ENCODE results near the gene TUT7.

DNA sequence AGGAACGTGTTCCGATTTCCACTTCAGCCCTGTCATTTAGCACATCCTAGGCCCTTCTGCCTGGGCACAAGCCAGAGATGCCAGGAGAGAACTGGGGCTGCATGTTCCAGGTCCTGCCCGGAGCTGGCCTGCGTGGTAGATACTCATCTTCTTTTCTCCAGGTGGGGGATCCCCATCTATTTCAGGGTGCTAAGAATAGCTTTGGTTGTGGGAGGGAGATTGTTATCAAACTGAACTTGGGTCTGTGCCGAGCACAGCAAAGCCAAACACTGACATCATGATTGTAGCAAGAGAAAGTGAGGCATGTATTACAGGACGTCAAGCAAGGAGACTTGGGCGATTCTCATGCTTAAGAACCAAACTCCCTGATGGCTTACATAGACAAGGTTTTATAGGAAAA lies 113.0 kb downstream of the TUT7 start:
- TF ChIP-seq POLR2A (IDR thresholded peaks at IDR 0.05) (no peak), POLR2AphosphoS5 (IDR thresholded peaks at IDR 0.05) (no peak), EP300 (IDR thresholded peaks at IDR 0.05) (no peak)
- TF ChIP-seq, protein P1, sequence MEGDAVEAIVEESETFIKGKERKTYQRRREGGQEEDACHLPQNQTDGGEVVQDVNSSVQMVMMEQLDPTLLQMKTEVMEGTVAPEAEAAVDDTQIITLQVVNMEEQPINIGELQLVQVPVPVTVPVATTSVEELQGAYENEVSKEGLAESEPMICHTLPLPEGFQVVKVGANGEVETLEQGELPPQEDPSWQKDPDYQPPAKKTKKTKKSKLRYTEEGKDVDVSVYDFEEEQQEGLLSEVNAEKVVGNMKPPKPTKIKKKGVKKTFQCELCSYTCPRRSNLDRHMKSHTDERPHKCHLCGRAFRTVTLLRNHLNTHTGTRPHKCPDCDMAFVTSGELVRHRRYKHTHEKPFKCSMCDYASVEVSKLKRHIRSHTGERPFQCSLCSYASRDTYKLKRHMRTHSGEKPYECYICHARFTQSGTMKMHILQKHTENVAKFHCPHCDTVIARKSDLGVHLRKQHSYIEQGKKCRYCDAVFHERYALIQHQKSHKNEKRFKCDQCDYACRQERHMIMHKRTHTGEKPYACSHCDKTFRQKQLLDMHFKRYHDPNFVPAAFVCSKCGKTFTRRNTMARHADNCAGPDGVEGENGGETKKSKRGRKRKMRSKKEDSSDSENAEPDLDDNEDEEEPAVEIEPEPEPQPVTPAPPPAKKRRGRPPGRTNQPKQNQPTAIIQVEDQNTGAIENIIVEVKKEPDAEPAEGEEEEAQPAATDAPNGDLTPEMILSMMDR (IDR thresholded peaks at IDR 0.05): no peak
